Kidney epithelial cell (primary cell): ENCODE results near the gene PLEKHG1. TPM values are rescaled to one million over a fixed set of nuclear protein-coding genes. Genes with fewer than 3 reads are reported as not detected.

Source experiments
- DNase-seq: peaks from one replicate; pipeline ENCODE4 v3.0.0-alpha.2; 2010; ENCODE audit warnings: low read depth
- H3K27me3 ChIP-seq: 2 replicates; pipeline ENCODE4 v1.6.0; 2011; ENCODE audit warnings: low read length; ENCODE audit not compliant: control insufficient read depth, insufficient read depth
- H3K36me3 ChIP-seq: 2 replicates; pipeline ENCODE4 v1.5.1; 2011; ENCODE audit warnings: low read length; ENCODE audit not compliant: control insufficient read depth, insufficient read depth
- H3K4me3 ChIP-seq: 2 replicates; pipeline ENCODE4 v1.5.1; 2011; ENCODE audit warnings: low read depth, mild to moderate bottlenecking, control low read depth, low read length
- total RNA-seq: library from RNA; depleted of rRNA; stranded (reverse); fragments of >200 nt; gene quantifications from 2 replicates; pipeline ENCODE4 v1.2.3, GENCODE V29; 2015
- TF ChIP-seq, protein P1 (sequence below): IDR thresholded peaks from 2 replicates; pipeline ENCODE4 v1.5.1; 2011; ENCODE audit warnings: mild to moderate bottlenecking, moderate library complexity, low read length, control low read depth, inconsistent platforms; ENCODE audit not compliant: insufficient read depth, poor library complexity, severe bottlenecking

The PLEKHG1 gene
- total RNA-seq, 1 donor from 2014 or later, result 27.8 TPM

DNA sequence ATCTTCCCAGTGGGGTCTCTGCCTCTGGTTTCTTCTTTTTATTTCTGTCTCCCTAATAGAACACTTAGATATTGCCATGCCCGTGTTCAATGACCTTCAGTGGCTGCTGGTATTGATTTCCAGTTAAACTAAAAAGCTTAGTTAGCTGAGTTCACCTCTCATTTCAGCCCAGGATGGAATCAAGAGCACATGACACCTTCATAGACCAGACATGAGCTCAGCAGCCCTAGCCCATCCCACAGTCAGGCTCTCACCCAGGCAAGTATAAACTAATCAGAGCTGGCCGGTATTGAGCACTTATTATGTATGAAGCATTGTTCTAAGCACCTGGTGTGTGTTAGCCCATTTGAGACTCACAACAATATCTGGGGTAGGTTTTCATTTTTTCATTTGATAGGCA lies 33.7 kb upstream of the PLEKHG1 start:
- no peak overlapping the region for H3K4me3 ChIP-seq
- H3K27me3 ChIP-seq, result no peaks in the 10 kb centered on the region
- no peak for DNase-seq
- H3K36me3 ChIP-seq, result no peaks in the 10 kb centered on the region
- TF ChIP-seq, protein P1, sequence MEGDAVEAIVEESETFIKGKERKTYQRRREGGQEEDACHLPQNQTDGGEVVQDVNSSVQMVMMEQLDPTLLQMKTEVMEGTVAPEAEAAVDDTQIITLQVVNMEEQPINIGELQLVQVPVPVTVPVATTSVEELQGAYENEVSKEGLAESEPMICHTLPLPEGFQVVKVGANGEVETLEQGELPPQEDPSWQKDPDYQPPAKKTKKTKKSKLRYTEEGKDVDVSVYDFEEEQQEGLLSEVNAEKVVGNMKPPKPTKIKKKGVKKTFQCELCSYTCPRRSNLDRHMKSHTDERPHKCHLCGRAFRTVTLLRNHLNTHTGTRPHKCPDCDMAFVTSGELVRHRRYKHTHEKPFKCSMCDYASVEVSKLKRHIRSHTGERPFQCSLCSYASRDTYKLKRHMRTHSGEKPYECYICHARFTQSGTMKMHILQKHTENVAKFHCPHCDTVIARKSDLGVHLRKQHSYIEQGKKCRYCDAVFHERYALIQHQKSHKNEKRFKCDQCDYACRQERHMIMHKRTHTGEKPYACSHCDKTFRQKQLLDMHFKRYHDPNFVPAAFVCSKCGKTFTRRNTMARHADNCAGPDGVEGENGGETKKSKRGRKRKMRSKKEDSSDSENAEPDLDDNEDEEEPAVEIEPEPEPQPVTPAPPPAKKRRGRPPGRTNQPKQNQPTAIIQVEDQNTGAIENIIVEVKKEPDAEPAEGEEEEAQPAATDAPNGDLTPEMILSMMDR, result no peak

DNA sequence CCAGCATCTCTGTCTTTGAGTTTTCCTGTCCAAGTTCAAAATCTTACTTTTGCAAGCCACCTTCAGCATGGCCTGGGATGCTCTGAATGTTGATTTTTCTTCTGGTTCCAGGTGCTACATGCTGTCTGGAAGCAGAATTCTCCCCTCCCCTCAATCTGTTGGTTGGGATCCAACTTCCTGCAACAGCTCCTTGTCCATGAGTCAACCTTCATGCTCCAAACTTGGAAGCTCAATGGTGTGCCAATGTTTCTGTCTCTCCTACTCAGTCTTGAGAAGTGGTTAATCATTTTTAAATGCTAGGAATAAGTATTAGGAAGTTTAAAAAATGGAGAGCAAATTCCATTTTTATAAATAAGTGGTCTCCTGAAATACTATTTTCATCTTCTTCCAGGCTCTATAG lies 33.2 kb upstream of the PLEKHG1 start:
- TF ChIP-seq, protein P1, result no peak
- Histone ChIP-seq H3K27me3 (no peaks in the 10 kb centered on the region), H3K36me3 (no peaks in the 10 kb centered on the region), H3K4me3 (no peak overlapping the region)
- DNase-seq, result no peak

DNA sequence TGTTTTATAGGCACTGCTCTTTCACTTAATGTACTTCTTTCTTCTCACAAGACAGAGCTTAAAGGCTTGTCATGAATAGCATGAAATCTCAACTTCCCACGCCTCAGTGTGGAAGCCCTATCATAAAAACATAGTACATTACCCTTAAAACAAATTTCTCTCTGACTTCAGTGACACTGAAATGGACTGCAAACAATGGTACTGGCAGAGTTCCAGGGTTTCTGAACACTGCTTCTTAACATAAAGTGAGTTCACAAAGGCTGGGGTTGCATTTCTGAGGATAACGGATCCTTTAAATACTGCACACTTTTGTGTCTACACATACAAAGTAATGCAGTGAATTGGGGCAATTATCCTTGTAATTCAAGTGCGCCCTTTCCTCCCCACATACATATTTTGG lies 32.3 kb upstream of the PLEKHG1 start:
- Histone ChIP-seq H3K27me3 (no peaks in the 10 kb centered on the region), H3K36me3 (no peaks in the 10 kb centered on the region), H3K4me3 (no peak overlapping the region)
- DNase-seq, result no peak
- TF ChIP-seq, protein P1, result no peak

DNA sequence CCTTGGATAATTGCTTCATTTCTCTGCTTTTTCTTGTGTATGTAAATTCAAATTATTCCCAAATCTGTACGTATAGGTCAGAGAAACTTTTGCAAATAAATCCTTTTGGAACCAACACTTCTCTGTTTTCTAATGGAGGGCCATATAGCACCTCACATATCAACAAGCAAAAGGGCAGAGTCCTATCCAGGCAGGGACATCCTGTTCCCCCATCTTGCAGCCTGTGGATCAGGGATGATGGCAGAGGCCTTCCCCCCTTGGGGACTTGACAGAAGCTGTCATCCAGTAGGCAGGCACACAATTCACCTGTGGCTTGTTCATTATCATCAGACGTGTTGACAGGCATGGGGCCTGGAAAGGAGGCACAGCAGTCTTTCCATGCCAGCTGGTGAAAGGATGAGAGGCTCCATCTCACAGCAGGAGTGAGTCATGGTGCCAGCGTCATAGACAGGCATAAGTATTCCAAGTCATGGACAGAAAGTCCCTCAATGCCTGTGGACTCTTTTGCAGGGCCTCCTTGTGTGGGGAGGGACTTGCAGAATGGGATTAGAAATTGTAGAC lies 31.8 kb upstream of the PLEKHG1 start:
- H3K36me3 ChIP-seq, result no peaks in the 10 kb centered on the region
- TF ChIP-seq, protein P1, result no peak
- no peak for DNase-seq
- H3K27me3 ChIP-seq, result no peaks in the 10 kb centered on the region
- H3K4me3 ChIP-seq, result no peak overlapping the region

DNA sequence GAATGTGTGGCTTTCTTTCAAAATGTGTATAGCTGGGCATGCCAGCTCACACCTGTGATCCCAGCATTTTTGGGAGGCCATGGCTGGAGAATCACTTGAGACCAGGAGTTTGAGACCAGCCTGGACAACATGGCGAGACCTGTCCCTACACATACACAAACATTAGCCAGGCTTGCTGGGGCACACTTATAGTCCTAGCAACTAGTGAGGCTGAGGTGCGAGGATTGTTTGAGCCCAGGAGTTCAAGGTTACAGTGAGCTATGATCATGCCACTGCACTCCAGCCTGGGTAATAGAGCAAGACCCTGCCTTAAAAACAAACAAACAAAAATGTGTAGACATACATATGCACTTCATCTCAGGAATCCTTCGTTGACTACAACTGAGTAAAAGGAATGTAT lies 31.1 kb upstream of the PLEKHG1 start:
- Histone ChIP-seq H3K27me3 (no peaks in the 10 kb centered on the region), H3K4me3 (no peak overlapping the region)
- TF ChIP-seq, protein P1, result no peak

DNA sequence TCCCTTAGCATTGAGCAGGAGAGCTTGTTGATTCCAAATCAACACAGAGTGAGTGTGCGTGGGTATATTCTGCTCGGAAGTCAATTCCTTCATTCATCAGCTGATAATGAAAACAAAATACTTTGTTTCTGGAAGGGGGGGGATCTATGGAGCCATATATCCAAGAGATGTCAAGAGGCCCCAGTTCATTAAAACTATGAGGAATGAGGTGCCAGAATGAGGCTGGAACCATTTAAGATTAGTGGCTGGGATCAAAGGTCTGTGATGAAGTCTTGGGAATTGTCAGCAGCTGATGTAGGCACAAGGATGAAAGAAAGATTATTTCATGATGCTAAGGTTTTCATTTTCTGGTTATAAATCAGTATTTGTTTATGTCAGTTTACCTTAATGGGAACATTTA lies 30.5 kb upstream of the PLEKHG1 start:
- Histone ChIP-seq H3K27me3 (no peaks in the 10 kb centered on the region), H3K4me3 (no peak overlapping the region), H3K36me3 (no peaks in the 10 kb centered on the region)
- TF ChIP-seq, protein P1, result no peak
- DNase-seq, result no peak

More for the DNA sequence above, 31.1 kb upstream of the PLEKHG1 start:
- DNase-seq, result no peak
- no peaks in the 10 kb centered on the region for H3K36me3 ChIP-seq
